Measurements from ENCODE around the gene SOS2. TPM values are rescaled to one million over a fixed set of nuclear protein-coding genes. Genes with fewer than 3 reads are reported as not detected.

Gene SOS2
- total and polyA plus RNA-seq, 2 of the 8 experiments (the other 6 are each of a cell fraction or from before 2014, with no cell fraction given): 2.8 to 12.7 TPM

- Histone ChIP-seq H4K91ac (replicated peaks; ENCODE audit: insufficient read length, low read length) (peak within 1 kb of the TSS; percentile 76), H3K79me2 (ENCODE audit: control insufficient read depth in 1 of 2, insufficient read depth in 2 of 2, low read length in 2 of 2) (peaks cover 0 to 19% of the 10 kb centered on the region in 2 experiments; a peak in 3 of 4 replicates), H3K79me1 (ENCODE audit: low read depth, low read length) (no peaks in the 10 kb centered on the region; the same call in none of the 2 replicates), H3K4me3 (ENCODE audit: extremely low read depth in 1 of 4, insufficient read depth in 2 of 4, low read depth in 3 of 4, low read length in 4 of 4) (peak within 1 kb of the TSS; percentile 93 to 97 (median 96)), H3K56ac (replicated peaks; ENCODE audit: insufficient read length, low read depth, low read length) (peak within 1 kb of the TSS; percentile 53), H2BK12ac (ENCODE audit: low read depth, low read length) (no peak within 1 kb of the TSS), H3K27me3 (replicated peaks in 1 of 4; ENCODE audit: control insufficient read depth in 3 of 4, extremely low read depth in 1 of 4, insufficient read depth in 3 of 4, low read length in 3 of 4) (no peaks in the 10 kb centered on the region), H3K18ac (ENCODE audit: extremely low read depth, low read length) (no peak within 1 kb of the TSS; the same call in 1 of the 2 replicates), H3K36me3 (ENCODE audit: control insufficient read depth in 2 of 4, insufficient read depth in 4 of 4, low read length in 3 of 4) (peaks cover 10 to 33% (median 24%) of the 10 kb centered on the region in 4 experiments), H4K8ac (ENCODE audit: extremely low read depth, insufficient read depth, low read length) (peak within 1 kb of the TSS; percentile 100; the same call in 1 of the 2 replicates), H3K4me2 (ENCODE audit: insufficient read depth in 1 of 2, low read depth in 2 of 2, low read length in 2 of 2) (peak within 1 kb of the TSS; percentile 67 to 71), H3K27ac (ENCODE audit: low read depth, low read length) (peak within 1 kb of the TSS; percentile 88), H4K5ac (ENCODE audit: insufficient read length, low read depth, low read length) (peak within 1 kb of the TSS; percentile 88), H2AFZ (ENCODE audit: low read length) (peak within 1 kb of the TSS; percentile 64), H3K4me1 (replicated peaks in 1 of 4; ENCODE audit: control insufficient read depth in 3 of 4, insufficient read depth in 4 of 4, low read length in 3 of 4) (peaks cover 0 to 6% (median 3%) of the 10 kb centered on the region in 4 experiments; a peak in 3 of 7 replicates), H2AK5ac (ENCODE audit: low read depth, low read length) (no peak within 1 kb of the TSS), H4K20me1 (replicated peaks in 1 of 2; ENCODE audit: control insufficient read depth in 1 of 2, insufficient read depth in 2 of 2, low read length in 2 of 2) (peaks cover 0 to 2% of the 10 kb centered on the region in 2 experiments), H3K23ac (ENCODE audit: insufficient read length) (no peak within 1 kb of the TSS), H3K14ac (ENCODE audit: insufficient read length) (no peak within 1 kb of the TSS), H3K9me3 (ENCODE audit: insufficient read depth in 2 of 2, low read depth in 1 of 2, low read length in 1 of 2) (no peaks in the 10 kb centered on the region), H3K9ac (replicated peaks in 1 of 4; ENCODE audit: extremely low read depth in 1 of 4, low read depth in 3 of 4, low read length in 3 of 4) (peak within 1 kb of the TSS; percentile 99), H2BK15ac (ENCODE audit: low read length) (no peak within 1 kb of the TSS), H2BK120ac (replicated peaks; ENCODE audit: low read depth, low read length) (no peak within 1 kb of the TSS), H2BK20ac (ENCODE audit: low read length) (no peak within 1 kb of the TSS), H3K23me2 (ENCODE audit: low read depth, low read length) (no peaks in the 10 kb centered on the region; the same call in 1 of the 2 replicates), H2BK5ac (ENCODE audit: low read depth, low read length) (peak within 1 kb of the TSS; percentile 77; the same call in 1 of the 2 replicates), H3K4ac (replicated peaks; ENCODE audit: insufficient read length, low read depth, low read length) (peak within 1 kb of the TSS; percentile 47)
- FAIRE-seq: no peak
- ChIA-PET CTCF (ENCODE audit: partially characterized antibody) (interaction anchor here (0.9 to 1.4 kb wide), 4 partner anchors 8 to 254 kb away, joined by 3 to 4 read pairs (median 4); no protein-coding TSS in a partner anchor), POLR2A (ENCODE audit: partially characterized antibody) (interaction anchor here (0.8 to 3.4 kb wide), 16 partner anchors 9 to 348 kb away, joined by 3 to 27 read pairs (median 5); partner anchors contain the start of genes ARF6, KLHDC2, NEMF and SOS2)
- peak; percentile 66 to 95 for DNase-seq (ENCODE audit: low read depth in 1 of 2, low spot score in 2 of 2)
- WGBS, 2 experiments (ENCODE audit: extremely low coverage in 1 of 2, insufficient coverage in 1 of 2, insufficient read length in 1 of 2, insufficient replicate concordance in 2 of 2, low coverage in 1 of 2, low lambda C conversion rate in 2 of 2, missing lambda C conversion rate in 1 of 2): 2% methylated on average over 61 of the region's 63 CpGs; no CpG with 5 or more reads in 1 of the 2 experiments
- TF ChIP-seq SP4 (IDR thresholded peaks at IDR 0.05; ENCODE audit: low read length) (peak; percentile 89), JUN (IDR thresholded peaks at IDR 0.05; ENCODE audit: low read depth, low read length) (no peak), CHD1 (IDR thresholded peaks at IDR 0.05; ENCODE audit: low read depth, low read length) (no peak), CBX5 (IDR thresholded peaks at IDR 0.05; ENCODE audit: low read depth, low read length) (no peak), FOSL1 (IDR thresholded peaks at IDR 0.05; ENCODE audit: insufficient read depth, low read depth, low read length) (no peak), SAP30 (IDR thresholded peaks at IDR 0.05; ENCODE audit: insufficient read depth, insufficient replicate concordance, low read length) (no peak), TBP (IDR thresholded peaks at IDR 0.05; ENCODE audit: low read depth, low read length) (peak; percentile 90), TAF7 (optimal IDR thresholded peaks at IDR 0.05; ENCODE audit: borderline replicate concordance, low read depth, low read length) (peak; percentile 93), HDAC2 (IDR thresholded peaks at IDR 0.05; ENCODE audit: borderline replicate concordance in 1 of 2, low read depth in 2 of 2, low read length in 2 of 2) (0 out of 4 replicates have a peak, but pooled peaks of 1 of the 2 experiments have one; percentile 50), KDM4A (IDR thresholded peaks at IDR 0.05; ENCODE audit: low read depth, low read length, severe bottlenecking) (peak; percentile 100)
Observed at GRCh38 chr14:50116181-50116956, 115.0 kb downstream of the SOS2 start, which contains the start of gene VCPKMT. TSS of gene VCPKMT (minus strand) at chr14:50116572. CDS start at chr14:50116552, 20 bp downstream.

Data from H1 (cell line).